GM18909 (cell line): ENCODE results near the gene PLLP.

Experiments
- ATAC-seq: cut with Tn5 transposase; IDR thresholded peaks from one replicate; pipeline ENCODE4 v1.9.1; 2021; ENCODE audit warnings: mild to moderate bottlenecking; ENCODE audit not compliant: unreplicated experiment, poor library complexity

PLLP gene

GRCh38 chr16:57303021-57303909 is 18.8 kb upstream of the PLLP start:
- ATAC-seq, result no peak

GRCh38 chr16:57301126-57301817 is 16.8 kb upstream of the PLLP start:
- ATAC-seq, result no peak

- ATAC-seq, result peak; percentile 86
Measured at GRCh38 chr16:57300387-57301125, 16.1 kb upstream of the PLLP start.

- ATAC-seq, result peak; percentile 55
Measured at GRCh38 chr16:57299719-57300386, 15.4 kb upstream of the PLLP start.

- peak; percentile 31 for ATAC-seq
Measured at GRCh38 chr16:57299009-57299718, 14.7 kb upstream of the PLLP start.

GRCh38 chr16:57297856-57298255 is 13.4 kb upstream of the PLLP start:
- ATAC-seq, result no peak

GRCh38 chr16:57289391-57290257 is 5.2 kb upstream of the PLLP start:
- no peak for ATAC-seq

GRCh38 chr16:57285379-57285778 is 907 bp upstream of the PLLP start:
- ATAC-seq, result no peak

- ATAC-seq, result no peak
Measured at GRCh38 chr16:57284952-57285363, 486 bp upstream of the PLLP start.

- ATAC-seq, result no peak
Measured at GRCh38 chr16:57283959-57284208, 588 bp downstream of the PLLP start.

- no peak for ATAC-seq
Measured at GRCh38 chr16:57283214-57283958, 1.1 kb downstream of the PLLP start.

- ATAC-seq, result no peak
Measured at GRCh38 chr16:57282510-57283213, 1.8 kb downstream of the PLLP start.

GRCh38 chr16:57281791-57282190 is 2.7 kb downstream of the PLLP start:
- ATAC-seq, result no peak

- ATAC-seq, result no peak
Measured at GRCh38 chr16:57279780-57280638, 4.5 kb downstream of the PLLP start.

- no peak for ATAC-seq
Measured at GRCh38 chr16:57278494-57278893, 6.0 kb downstream of the PLLP start.

- no peak for ATAC-seq
Measured at GRCh38 chr16:57277586-57277985, 6.9 kb downstream of the PLLP start.

- no peak for ATAC-seq
Measured at GRCh38 chr16:57276596-57276995, 7.9 kb downstream of the PLLP start.
